Fibroblast of mammary gland (primary cell): Measurements from ENCODE around the gene CD19.
"Not testable (repeated sequence)": the region's sequence is repeated elsewhere in the genome, so short reads cannot be mapped to it uniquely, and the experiment has no call there.

Experiments
- DNase-seq: peaks from one replicate; pipeline ENCODE4 v3.0.0-alpha.2; 2010; ENCODE audit warnings: low read depth
- H3K4me3 ChIP-seq: 2 replicates; pipeline ENCODE4 v1.5.1; 2011; ENCODE audit warnings: low read depth, mild to moderate bottlenecking, low read length, moderate library complexity; ENCODE audit not compliant: control insufficient read depth
- CTCF ChIP-seq: conservative IDR thresholded peaks from 2 replicates; pipeline ENCODE4 v1.5.1; 2011; ENCODE audit warnings: low read depth, low read length, inconsistent platforms; ENCODE audit not compliant: control insufficient read depth, insufficient read depth

CD19 gene

GRCh38 chr16:28964496-28964895 is 32.7 kb downstream of the CD19 start:
- TF ChIP-seq CTCF = no peak
- no peak for DNase-seq
- no peak overlapping the region for H3K4me3 ChIP-seq

GRCh38 chr16:28967156-28967555 is 35.4 kb downstream of the CD19 start:
- no peak for DNase-seq
- no peak for TF ChIP-seq CTCF
- no peak overlapping the region for H3K4me3 ChIP-seq

GRCh38 chr16:28969696-28970095 is 37.9 kb downstream of the CD19 start:
- not testable (repeated sequence) for DNase-seq

GRCh38 chr16:28974007-28974436 is 42.3 kb downstream of the CD19 start:
- peak; percentile 84 for TF ChIP-seq CTCF
- DNase-seq = peak; percentile 76
- H3K4me3 ChIP-seq = peak overlapping the region; percentile 91

More at GRCh38 chr16:28969696-28970095, 37.9 kb downstream of the CD19 start:
- not testable (repeated sequence) for H3K4me3 ChIP-seq

- TF ChIP-seq CTCF = no peak
- peak; percentile 96 for DNase-seq
- peak within 1 kb of the TSS; percentile 91 for H3K4me3 ChIP-seq
Observed at GRCh38 chr16:28974437-28975157, 42.8 kb downstream of the CD19 start, which contains the start of gene SPNS1. Gene SPNS1, plus strand, starts transcription at chr16:28974778. Its CDS starts 374 bp downstream, at chr16:28975152.

- H3K4me3 ChIP-seq = peak overlapping the region; percentile 91
- DNase-seq = no peak
- TF ChIP-seq CTCF = no peak
Observed at GRCh38 chr16:28975158-28975599, 43.4 kb downstream of the CD19 start.

- DNase-seq = no peak
- H3K4me3 ChIP-seq = no peak overlapping the region
- peak; percentile 22 for TF ChIP-seq CTCF
Observed at GRCh38 chr16:28977703-28978662, 46.2 kb downstream of the CD19 start.

GRCh38 chr16:28980330-28980729 is 48.6 kb downstream of the CD19 start:
- H3K4me3 ChIP-seq, DNase-seq: not testable (repeated sequence)
